CD4-positive, alpha-beta T cell (primary cell): ENCODE results near the gene BYSL. TPM values are rescaled to one million over a fixed set of nuclear protein-coding genes. Genes with fewer than 3 reads are reported as not detected.
A peak's percentile ranks its signal among the peaks of the same experiment; 100 is the strongest.

Source experiments
- ATAC-seq: fragments of 200-7000 bp; cut with Tn5 transposase; one replicate; pipeline ENCODE4 v1.10.0; 2022; ENCODE audit warnings: mild to moderate bottlenecking; ENCODE audit not compliant: poor library complexity
- CTCF ChIA-PET: fragments of 350-600 bp; sonication (Branson Sonifier 250); formaldehyde crosslinking; loops from one replicate; lab custom pipeline; 2021; ENCODE audit warnings: antibody characterized with exemption, inconsistent platforms; lab: Charles Lee
- POLR2A ChIA-PET: fragments of 350-600 bp; sonication (Branson Sonifier 250); formaldehyde crosslinking; loops from one replicate; lab custom pipeline; 2021; ENCODE audit warnings: antibody characterized with exemption, inconsistent platforms; lab: Charles Lee
- DNase-seq, 14 experiments: peaks; one replicate each; pipeline ENCODE4 v3.0.0-alpha.2; 2013 to 2020; ENCODE audit warnings: mixed read lengths in 2 of 14
- H3K27ac ChIP-seq, 2 donors: one replicate each; pipeline versions ENCODE4 v1.5.1 to v1.7.0; 2013; ENCODE audit warnings: low read length in 2 of 2, low read depth in 1 of 2, mild to moderate bottlenecking in 1 of 2
- H3K27me3 ChIP-seq, 2 experiments: 1 replicate in 1 of 2; 2 replicates in 1 of 2; pipeline versions ENCODE4 v1.6.1 to v1.7.0; 2013; ENCODE audit warnings: low read length in 2 of 2, control low read depth in 1 of 2, mild to moderate bottlenecking in 1 of 2, moderate library complexity in 1 of 2; ENCODE audit not compliant: insufficient read depth in 2 of 2, control insufficient read depth in 1 of 2
- H3K36me3 ChIP-seq: one replicate; pipeline ENCODE4 v1.6.1; 2013; ENCODE audit warnings: low read length, control low read depth; ENCODE audit not compliant: insufficient read depth
- H3K4me1 ChIP-seq: one replicate; pipeline ENCODE4 v1.6.1; 2013; ENCODE audit warnings: low read length, control low read depth; ENCODE audit not compliant: insufficient read depth
- H3K4me3 ChIP-seq: one replicate; pipeline ENCODE4 v1.5.1; 2013; ENCODE audit warnings: mild to moderate bottlenecking, low read length, moderate library complexity
- H3K9me3 ChIP-seq, 2 experiments: 1 replicate in 1 of 2; 2 replicates in 1 of 2; pipeline versions ENCODE4 v1.6.1 to v1.7.0; 2013; ENCODE audit warnings: low read length in 2 of 2, mild to moderate bottlenecking in 2 of 2, control low read depth in 1 of 2, moderate library complexity in 1 of 2; ENCODE audit not compliant: control insufficient read depth in 1 of 2, insufficient read depth in 1 of 2
- H3K27ac Mint-ChIP-seq: one replicate; pipeline ENCODE4 v1.8.0; 2020; ENCODE audit warnings: mixed read lengths
- H3K27me3 Mint-ChIP-seq: one replicate; pipeline ENCODE4 v1.8.0; 2021; ENCODE audit warnings: mixed read lengths
- H3K36me3 Mint-ChIP-seq: one replicate; pipeline ENCODE4 v1.8.0; 2021; ENCODE audit warnings: low read depth, mixed read lengths
- H3K4me1 Mint-ChIP-seq: one replicate; pipeline ENCODE4 v1.8.0; 2021; ENCODE audit warnings: low read depth, mixed read lengths
- H3K4me3 Mint-ChIP-seq: one replicate; pipeline ENCODE4 v1.8.0; 2020; ENCODE audit warnings: mild to moderate bottlenecking, mixed read lengths
- H3K9me3 Mint-ChIP-seq: one replicate; pipeline ENCODE4 v1.8.0; 2020; ENCODE audit warnings: mixed read lengths
- intact Hi-C, 2 experiments: fragments of 100-400 bp; cut with DNase I in 1 of 2; cut with micrococcal nuclease in 1 of 2; formaldehyde crosslinking; loops; one replicate each; pipeline versions ENCODE4 v1.15.1 to v1.9.0; 2023 to 2025; cut with DNase I, micrococcal nuclease
- total RNA-seq, 174 experiments: library from RNA in 2 of 174; stranded (reverse) in 2 of 174; gene quantifications; one replicate each; pipeline ENCODE4 v1.2.3 and lab custom pipeline; 2021 to 2026
- TF ChIP-seq, protein P1 (sequence below): fragments of 200-600 bp; IDR thresholded peaks from one replicate; pipeline ENCODE4 v1.8.0; 2022; ENCODE audit warnings: antibody characterized with exemption, mild to moderate bottlenecking

BYSL gene
- total RNA-seq, 2 experiments from 2014 or later, result 1.2 to 1.6 TPM

DNA sequence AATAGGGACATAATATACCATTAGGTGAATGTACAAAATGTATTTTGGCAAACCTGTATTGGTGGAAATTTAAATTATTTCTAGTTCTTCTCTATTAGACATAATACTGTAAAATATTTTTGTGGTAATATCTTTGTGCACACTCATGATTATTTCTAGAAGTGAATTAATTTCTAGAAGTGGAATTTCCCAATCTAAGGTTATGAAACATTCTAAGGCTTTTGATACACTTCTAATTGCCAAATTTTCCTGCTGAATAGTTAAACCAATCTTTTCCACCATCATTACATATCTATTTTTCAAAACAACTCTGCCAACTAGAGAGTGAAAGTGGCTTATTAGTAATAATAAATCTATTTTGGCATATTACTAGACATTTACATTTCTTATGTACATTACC lies 22.2 kb downstream of the BYSL start:
- no peaks in the 10 kb centered on the region for H3K27me3 Mint-ChIP-seq
- Histone ChIP-seq H3K36me3 (peaks cover 27% of the 10 kb centered on the region), H3K4me1 (peaks cover 61% of the 10 kb centered on the region), H3K4me3 (no peak overlapping the region), H3K27me3 (no peaks in the 10 kb centered on the region), H3K27ac (peak overlapping the region in 1 of 2 donors; percentile 1), H3K9me3 (no peaks in the 10 kb centered on the region)
- peak overlapping the region; percentile 74 for H3K27ac Mint-ChIP-seq
- H3K4me1 Mint-ChIP-seq, result peaks cover 72% of the 10 kb centered on the region
- TF ChIP-seq, protein P1, sequence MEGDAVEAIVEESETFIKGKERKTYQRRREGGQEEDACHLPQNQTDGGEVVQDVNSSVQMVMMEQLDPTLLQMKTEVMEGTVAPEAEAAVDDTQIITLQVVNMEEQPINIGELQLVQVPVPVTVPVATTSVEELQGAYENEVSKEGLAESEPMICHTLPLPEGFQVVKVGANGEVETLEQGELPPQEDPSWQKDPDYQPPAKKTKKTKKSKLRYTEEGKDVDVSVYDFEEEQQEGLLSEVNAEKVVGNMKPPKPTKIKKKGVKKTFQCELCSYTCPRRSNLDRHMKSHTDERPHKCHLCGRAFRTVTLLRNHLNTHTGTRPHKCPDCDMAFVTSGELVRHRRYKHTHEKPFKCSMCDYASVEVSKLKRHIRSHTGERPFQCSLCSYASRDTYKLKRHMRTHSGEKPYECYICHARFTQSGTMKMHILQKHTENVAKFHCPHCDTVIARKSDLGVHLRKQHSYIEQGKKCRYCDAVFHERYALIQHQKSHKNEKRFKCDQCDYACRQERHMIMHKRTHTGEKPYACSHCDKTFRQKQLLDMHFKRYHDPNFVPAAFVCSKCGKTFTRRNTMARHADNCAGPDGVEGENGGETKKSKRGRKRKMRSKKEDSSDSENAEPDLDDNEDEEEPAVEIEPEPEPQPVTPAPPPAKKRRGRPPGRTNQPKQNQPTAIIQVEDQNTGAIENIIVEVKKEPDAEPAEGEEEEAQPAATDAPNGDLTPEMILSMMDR, result no peak
- DNase-seq (no peak), ATAC-seq (no peak)
- H3K4me3 Mint-ChIP-seq, result peak overlapping the region; percentile 16
- intact Hi-C loops, result loop anchor here in 1 of 2 experiments (5.0 kb wide), 1 partner anchor 34 kb away; no protein-coding TSS in a partner anchor
- ChIA-PET POLR2A (interaction anchor here (1.9 to 2.3 kb wide), 2 partner anchors 20 to 97 kb away, joined by 5 read pairs; no protein-coding TSS in a partner anchor), CTCF (interaction anchor here (0.7 to 1.7 kb wide), 3 partner anchors 22 to 101 kb away, joined by 3 to 6 read pairs (median 4); partner anchors contain the start of genes BYSL and MED20)
- peaks cover 57% of the 10 kb centered on the region for H3K36me3 Mint-ChIP-seq
- H3K9me3 Mint-ChIP-seq, result no peaks in the 10 kb centered on the region

DNA sequence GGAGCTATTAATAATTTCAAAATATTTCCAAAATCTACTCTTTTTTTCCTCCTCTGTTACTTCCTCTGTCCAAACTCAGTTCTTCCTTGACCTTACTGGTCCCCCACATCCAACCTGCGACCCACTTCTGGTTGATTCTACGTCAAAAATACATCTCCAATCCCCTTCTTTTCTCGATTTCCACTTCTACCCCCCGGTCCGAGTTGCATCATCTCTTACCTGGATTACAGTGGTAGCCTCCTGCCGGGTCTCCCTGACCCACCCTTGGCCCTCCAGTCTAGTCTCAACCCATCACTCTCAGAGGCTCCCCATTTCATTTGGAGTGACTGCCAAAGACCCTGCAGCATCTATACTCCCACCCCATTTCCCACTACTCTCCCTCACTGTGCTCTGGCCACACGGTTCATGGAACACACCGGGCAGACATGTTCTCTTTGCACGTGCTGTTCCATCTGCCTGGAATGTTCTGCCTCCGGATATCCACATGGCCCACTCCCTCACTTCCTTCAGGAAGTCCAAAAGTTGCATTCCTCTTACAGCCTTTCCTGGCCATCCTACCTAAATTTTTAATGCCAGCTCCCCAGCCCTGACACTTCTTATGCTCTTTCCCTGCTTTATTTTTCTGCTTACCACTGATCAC lies 26.4 kb downstream of the BYSL start:
- Mint-ChIP-seq H3K4me1 (peaks cover 53% of the 10 kb centered on the region), H3K27ac (peak overlapping the region; percentile 74), H3K27me3 (no peaks in the 10 kb centered on the region), H3K9me3 (no peaks in the 10 kb centered on the region), H3K4me3 (peak overlapping the region; percentile 25), H3K36me3 (peaks cover 48% of the 10 kb centered on the region)
- Histone ChIP-seq H3K36me3 (peaks cover 32% of the 10 kb centered on the region), H3K4me3 (no peak overlapping the region), H3K9me3 (no peaks in the 10 kb centered on the region), H3K27me3 (no peaks in the 10 kb centered on the region), H3K4me1 (peaks cover 44% of the 10 kb centered on the region), H3K27ac (no peak overlapping the region)
- POLR2A ChIA-PET, result interaction anchor here (1.5 kb wide), 1 partner anchor 9 kb away, joined by 6 read pairs; no protein-coding TSS in a partner anchor
- DNase-seq (no peak), ATAC-seq (no peak)
- intact Hi-C loops, result no loop called here
- TF ChIP-seq, protein P1, result no peak
- CTCF ChIA-PET, result no interaction called here

DNA sequence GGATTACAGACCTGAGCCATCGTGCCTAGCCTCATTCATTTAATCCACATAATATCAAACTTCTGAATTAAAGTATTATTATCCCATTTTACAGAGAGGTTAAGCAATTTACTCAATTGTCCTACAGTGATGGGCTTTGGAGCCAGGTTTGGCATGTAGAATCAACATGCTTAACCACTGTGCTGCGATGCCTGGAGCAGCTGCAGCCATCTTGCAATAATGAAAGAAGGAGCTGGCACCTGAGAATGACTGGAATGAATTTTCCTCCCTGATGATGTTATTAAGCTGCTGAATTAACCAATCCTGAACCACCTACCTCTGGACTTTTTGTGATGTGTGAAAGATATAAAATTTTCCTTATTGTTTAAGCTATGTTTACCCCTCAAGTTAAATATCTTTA lies 33.4 kb downstream of the BYSL start:
- H3K4me1 Mint-ChIP-seq, result peaks cover 61% of the 10 kb centered on the region
- intact Hi-C loops, result no loop called here

More for the DNA sequence above, 33.4 kb downstream of the BYSL start:
- no peaks in the 10 kb centered on the region for H3K27me3 Mint-ChIP-seq
- no peaks in the 10 kb centered on the region for H3K9me3 Mint-ChIP-seq
- no peak overlapping the region for H3K4me3 ChIP-seq
- no peaks in the 10 kb centered on the region for H3K9me3 ChIP-seq
- ChIA-PET CTCF (interaction anchor here (1.5 kb wide), 1 partner anchor 89 kb away, joined by 3 read pairs; no protein-coding TSS in a partner anchor), POLR2A (interaction anchor here (0.6 kb wide), 1 partner anchor 13 kb away, joined by 3 read pairs; no protein-coding TSS in a partner anchor)
- peaks cover 67% of the 10 kb centered on the region for H3K36me3 Mint-ChIP-seq
- H3K4me1 ChIP-seq, result peaks cover 35% of the 10 kb centered on the region
- DNase-seq, result no peak
- no peaks in the 10 kb centered on the region for H3K27me3 ChIP-seq
- H3K27ac Mint-ChIP-seq, result peak overlapping the region; percentile 66
- ATAC-seq, result no peak
- peaks cover 28% of the 10 kb centered on the region for H3K36me3 ChIP-seq
- no peak overlapping the region for H3K27ac ChIP-seq
- TF ChIP-seq, protein P1, result no peak
- no peak overlapping the region for H3K4me3 Mint-ChIP-seq
